Measurements from ENCODE around the gene RRP12. TPM values are rescaled to one million over a fixed set of nuclear protein-coding genes. Genes with fewer than 3 reads are reported as not detected.
"Not testable (repeated sequence)": the region's sequence is repeated elsewhere in the genome, so short reads cannot be mapped to it uniquely, and the experiment has no call there.

Gene RRP12
- total RNA-seq, 2 donors from 2014 or later, result 11.5 to 30.4 TPM

- no peak overlapping the region for H3K27ac ChIP-seq
- intact Hi-C loops (cut with DNase I), result no loop called here
- no peak overlapping the region for H3K4me3 ChIP-seq
- H3K4me1 ChIP-seq, result no peaks in the 10 kb centered on the region
- no peak for DNase-seq
- no peak for TF ChIP-seq CTCF (IDR thresholded peaks at IDR 0.05)
- no peaks in the 10 kb centered on the region for H3K9me3 ChIP-seq
- no peaks in the 10 kb centered on the region for H3K36me3 ChIP-seq
- H3K9ac ChIP-seq (ENCODE audit: low read depth in 2 of 2, low read length in 2 of 2), result no peak overlapping the region
- no peaks in the 10 kb centered on the region for H3K27me3 ChIP-seq
Observed at GRCh38 chr10:97412891-97413304, 11.8 kb upstream of the RRP12 start.

GRCh38 chr10:97411406-97411805, 10.3 kb upstream of the RRP12 start:
- Histone ChIP-seq H3K9ac (ENCODE audit: low read depth in 2 of 2, low read length in 2 of 2) (no peak overlapping the region), H3K36me3 (no peaks in the 10 kb centered on the region), H3K4me1 (no peaks in the 10 kb centered on the region), H3K27ac (no peak overlapping the region), H3K4me3 (no peak overlapping the region), H3K9me3 (no peaks in the 10 kb centered on the region), H3K27me3 (no peaks in the 10 kb centered on the region)
- intact Hi-C loops (cut with DNase I), result no loop called here
- no peak for DNase-seq
- TF ChIP-seq CTCF (IDR thresholded peaks at IDR 0.05), result no peak

GRCh38 chr10:97408496-97408992, 7.4 kb upstream of the RRP12 start:
- Histone ChIP-seq H3K27me3 (no peaks in the 10 kb centered on the region), H3K9me3 (no peaks in the 10 kb centered on the region), H3K4me3 (no peak overlapping the region), H3K36me3 (no peaks in the 10 kb centered on the region), H3K27ac (peak overlapping the region; percentile 7), H3K9ac (ENCODE audit: low read depth in 2 of 2, low read length in 2 of 2) (peak overlapping the region in 1 of 2 donors; percentile 6), H3K4me1 (no peaks in the 10 kb centered on the region)
- DNase-seq, result peak; percentile 70
- TF ChIP-seq CTCF (IDR thresholded peaks at IDR 0.05), result no peak
- intact Hi-C loops (cut with DNase I), result no loop called here

GRCh38 chr10:97407952-97408248, 6.8 kb upstream of the RRP12 start:
- TF ChIP-seq CTCF (IDR thresholded peaks at IDR 0.05), result no peak
- Histone ChIP-seq H3K4me1 (no peaks in the 10 kb centered on the region), H3K36me3 (no peaks in the 10 kb centered on the region), H3K9ac (ENCODE audit: low read depth in 2 of 2, low read length in 2 of 2) (no peak overlapping the region), H3K27me3 (no peaks in the 10 kb centered on the region), H3K9me3 (no peaks in the 10 kb centered on the region), H3K4me3 (no peak overlapping the region), H3K27ac (no peak overlapping the region)
- DNase-seq, result no peak
- intact Hi-C loops (cut with DNase I), result no loop called here

GRCh38 chr10:97407211-97407951, 6.2 kb upstream of the RRP12 start:
- Histone ChIP-seq H3K4me3 (no peak overlapping the region), H3K27me3 (no peaks in the 10 kb centered on the region), H3K9ac (ENCODE audit: low read depth in 2 of 2, low read length in 2 of 2) (no peak overlapping the region), H3K27ac (no peak overlapping the region), H3K9me3 (no peaks in the 10 kb centered on the region), H3K36me3 (no peaks in the 10 kb centered on the region), H3K4me1 (no peaks in the 10 kb centered on the region)
- DNase-seq, result peak; percentile 69
- intact Hi-C loops (cut with DNase I), result no loop called here
- peak; percentile 88 for TF ChIP-seq CTCF (IDR thresholded peaks at IDR 0.05)

GRCh38 chr10:97406483-97406882, 5.3 kb upstream of the RRP12 start:
- DNase-seq; H3K27ac ChIP-seq; H3K36me3 ChIP-seq; H3K4me1 ChIP-seq; H3K9ac ChIP-seq (ENCODE audit: low read depth in 2 of 2, low read length in 2 of 2); H3K4me3 ChIP-seq; H3K9me3 ChIP-seq; intact Hi-C loops (cut with DNase I); H3K27me3 ChIP-seq: not testable (repeated sequence)

All from colonic mucosa (tissue), 4 donors.